Sciatic nerve (tissue), 2 donors: ENCODE data around the gene CCL26. TPM values are rescaled to one million over a fixed set of nuclear protein-coding genes. Genes with fewer than 3 reads are reported as not detected.
A peak's percentile ranks its signal among the peaks of the same experiment; 100 is the strongest.
"Not testable (repeated sequence)": the region's sequence is repeated elsewhere in the genome, so short reads cannot be mapped to it uniquely, and the experiment has no call there.

Experiments used
- ATAC-seq: fragments of 200-7000 bp; cut with Tn5 transposase; one replicate; pipeline ENCODE4 v1.9.1; 2020; ENCODE audit warnings: mild to moderate bottlenecking, moderate library complexity
- DNase-seq: peaks from one replicate; pipeline ENCODE4 v3.0.0-alpha.2; 2020; ENCODE audit warnings: low spot score
- intact Hi-C: fragments of 100-400 bp; cut with DNase I; formaldehyde crosslinking; loops from one replicate; pipeline ENCODE4 v1.14.2; 2022
- total RNA-seq: library from RNA; stranded (reverse); fragmentation: NEBNext Ultra II Directional; extraction: Animal tissue kit (Norgen Biotek cat#: 25700); gene quantifications from one replicate; pipeline ENCODE4 v1.2.1, GENCODE V29; 2021
- donor health status: DM: no; HTN: no; CAD: no.
- donor health status: DM: no; HTN: no; CAD: no.

Gene CCL26
- total RNA-seq, 1 donor from 2014 or later: 4.3 TPM

- no peak for DNase-seq
- intact Hi-C loops: no loop called here
- ATAC-seq: no peak
Observed at GRCh38 chr7:75756206-75756990, 15.6 kb downstream of the CCL26 start.

GRCh38 chr7:75743455-75743859, 28.6 kb downstream of the CCL26 start:
- no peak for DNase-seq
- intact Hi-C loops: no loop called here
- no peak for ATAC-seq

GRCh38 chr7:75740846-75741497, 31.0 kb downstream of the CCL26 start:
- intact Hi-C loops: no loop called here

GRCh38 chr7:75739796-75740672, 32.0 kb downstream of the CCL26 start:
- intact Hi-C loops: no loop called here
- DNase-seq (no peak), ATAC-seq (peak; percentile 24)

More at GRCh38 chr7:75740846-75741497, 31.0 kb downstream of the CCL26 start:
- no peak for ATAC-seq
- peak; percentile 74 for DNase-seq

- intact Hi-C loops: no loop called here
- DNase-seq (peak; percentile 99), ATAC-seq (peak; percentile 98)
Observed at GRCh38 chr7:75738975-75739795, 32.8 kb downstream of the CCL26 start.

- ATAC-seq (peak; percentile 0), DNase-seq (no peak)
- intact Hi-C loops: no loop called here
Observed at GRCh38 chr7:75738604-75738974, 33.4 kb downstream of the CCL26 start, which contains the start of gene HIP1. TSS of gene HIP1 (minus strand) at chr7:75738941. CDS start at chr7:75738920, 21 bp downstream.

- ATAC-seq (no peak), DNase-seq (no peak)
- intact Hi-C loops: no loop called here
Observed at GRCh38 chr7:75737856-75738603, 34.0 kb downstream of the CCL26 start.

- no peak for ATAC-seq
- intact Hi-C loops: no loop called here
Observed at GRCh38 chr7:75735581-75736350, 36.2 kb downstream of the CCL26 start.

GRCh38 chr7:75734586-75735458, 37.2 kb downstream of the CCL26 start:
- DNase-seq: no peak
- no peak for ATAC-seq
- intact Hi-C loops: no loop called here

More at GRCh38 chr7:75735581-75736350, 36.2 kb downstream of the CCL26 start:
- no peak for DNase-seq

GRCh38 chr7:75732764-75733630, 39.0 kb downstream of the CCL26 start:
- ATAC-seq: peak; percentile 55
- intact Hi-C loops: no loop called here
- no peak for DNase-seq

- intact Hi-C loops: no loop called here
- no peak for ATAC-seq
Observed at GRCh38 chr7:75732016-75732521, 39.9 kb downstream of the CCL26 start.

GRCh38 chr7:75729851-75730274, 42.1 kb downstream of the CCL26 start:
- DNase-seq: no peak
- intact Hi-C loops: no loop called here
- ATAC-seq: no peak

More at GRCh38 chr7:75732016-75732521, 39.9 kb downstream of the CCL26 start:
- DNase-seq: no peak

- ATAC-seq (peak; percentile 72), DNase-seq (peak; percentile 61)
- intact Hi-C loops: no loop called here
Observed at GRCh38 chr7:75727881-75728593, 44.0 kb downstream of the CCL26 start.

- intact Hi-C loops, DNase-seq: not testable (repeated sequence)
- peak; percentile 25 for ATAC-seq
Observed at GRCh38 chr7:75727351-75727750, 44.7 kb downstream of the CCL26 start.
